ENCODE measurements around the gene ITGB2. TPM values are rescaled to one million over a fixed set of nuclear protein-coding genes. Genes with fewer than 3 reads are reported as not detected.

ITGB2 gene
- total RNA-seq, 1 donor from 2014 or later: 0.15 TPM

DNA sequence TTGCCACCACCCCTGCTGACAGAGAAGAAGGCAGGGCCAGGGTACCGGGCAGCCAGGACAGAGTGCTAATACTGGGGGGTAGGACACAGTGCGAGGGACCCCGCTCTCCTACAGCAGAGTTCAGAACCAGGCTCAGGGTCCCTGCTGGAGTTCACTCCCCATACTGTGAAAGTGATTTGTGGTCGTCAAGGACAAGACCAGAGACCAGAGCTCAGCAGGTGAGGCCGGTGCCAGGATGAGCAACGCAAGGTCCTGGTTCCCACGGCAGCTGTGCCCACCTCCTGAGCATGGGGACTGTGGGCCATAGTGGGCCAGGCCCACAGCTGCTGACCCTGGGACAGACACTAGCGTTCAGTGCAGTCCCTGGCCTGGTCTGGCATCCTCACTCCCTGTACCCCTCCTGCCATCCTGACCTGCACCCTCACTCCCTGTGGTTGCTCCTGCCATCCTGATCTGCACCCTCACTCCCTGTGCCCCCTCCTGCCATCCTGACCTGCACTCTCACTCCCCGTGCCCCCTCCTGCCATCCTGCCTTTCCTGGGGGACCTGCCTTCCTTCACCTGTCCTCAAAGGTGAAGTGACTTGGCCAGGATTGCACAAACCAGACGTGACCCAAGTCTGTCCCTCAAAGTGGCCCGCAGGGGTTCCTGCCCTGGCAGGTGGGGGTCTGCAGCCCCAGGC is 33.4 kb downstream of the ITGB2 start:
- H3K27me3 Mint-ChIP-seq (ENCODE audit: low read depth): peaks cover 17% of the 10 kb centered on the region
- H3K4me1 Mint-ChIP-seq (ENCODE audit: low read depth): no peaks in the 10 kb centered on the region
- H3K9me3 Mint-ChIP-seq (ENCODE audit: low read depth): no peaks in the 10 kb centered on the region
- no peak overlapping the region for H3K4me3 Mint-ChIP-seq (ENCODE audit: unreplicated experiment)
- DNase-seq (ENCODE audit: low spot score): no peak
- TF ChIP-seq, protein P1, sequence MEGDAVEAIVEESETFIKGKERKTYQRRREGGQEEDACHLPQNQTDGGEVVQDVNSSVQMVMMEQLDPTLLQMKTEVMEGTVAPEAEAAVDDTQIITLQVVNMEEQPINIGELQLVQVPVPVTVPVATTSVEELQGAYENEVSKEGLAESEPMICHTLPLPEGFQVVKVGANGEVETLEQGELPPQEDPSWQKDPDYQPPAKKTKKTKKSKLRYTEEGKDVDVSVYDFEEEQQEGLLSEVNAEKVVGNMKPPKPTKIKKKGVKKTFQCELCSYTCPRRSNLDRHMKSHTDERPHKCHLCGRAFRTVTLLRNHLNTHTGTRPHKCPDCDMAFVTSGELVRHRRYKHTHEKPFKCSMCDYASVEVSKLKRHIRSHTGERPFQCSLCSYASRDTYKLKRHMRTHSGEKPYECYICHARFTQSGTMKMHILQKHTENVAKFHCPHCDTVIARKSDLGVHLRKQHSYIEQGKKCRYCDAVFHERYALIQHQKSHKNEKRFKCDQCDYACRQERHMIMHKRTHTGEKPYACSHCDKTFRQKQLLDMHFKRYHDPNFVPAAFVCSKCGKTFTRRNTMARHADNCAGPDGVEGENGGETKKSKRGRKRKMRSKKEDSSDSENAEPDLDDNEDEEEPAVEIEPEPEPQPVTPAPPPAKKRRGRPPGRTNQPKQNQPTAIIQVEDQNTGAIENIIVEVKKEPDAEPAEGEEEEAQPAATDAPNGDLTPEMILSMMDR (IDR thresholded peaks at IDR 0.05): no peak
- no peak overlapping the region for H3K27ac Mint-ChIP-seq (ENCODE audit: unreplicated experiment)
- H3K36me3 Mint-ChIP-seq (ENCODE audit: low read depth): no peaks in the 10 kb centered on the region

DNA sequence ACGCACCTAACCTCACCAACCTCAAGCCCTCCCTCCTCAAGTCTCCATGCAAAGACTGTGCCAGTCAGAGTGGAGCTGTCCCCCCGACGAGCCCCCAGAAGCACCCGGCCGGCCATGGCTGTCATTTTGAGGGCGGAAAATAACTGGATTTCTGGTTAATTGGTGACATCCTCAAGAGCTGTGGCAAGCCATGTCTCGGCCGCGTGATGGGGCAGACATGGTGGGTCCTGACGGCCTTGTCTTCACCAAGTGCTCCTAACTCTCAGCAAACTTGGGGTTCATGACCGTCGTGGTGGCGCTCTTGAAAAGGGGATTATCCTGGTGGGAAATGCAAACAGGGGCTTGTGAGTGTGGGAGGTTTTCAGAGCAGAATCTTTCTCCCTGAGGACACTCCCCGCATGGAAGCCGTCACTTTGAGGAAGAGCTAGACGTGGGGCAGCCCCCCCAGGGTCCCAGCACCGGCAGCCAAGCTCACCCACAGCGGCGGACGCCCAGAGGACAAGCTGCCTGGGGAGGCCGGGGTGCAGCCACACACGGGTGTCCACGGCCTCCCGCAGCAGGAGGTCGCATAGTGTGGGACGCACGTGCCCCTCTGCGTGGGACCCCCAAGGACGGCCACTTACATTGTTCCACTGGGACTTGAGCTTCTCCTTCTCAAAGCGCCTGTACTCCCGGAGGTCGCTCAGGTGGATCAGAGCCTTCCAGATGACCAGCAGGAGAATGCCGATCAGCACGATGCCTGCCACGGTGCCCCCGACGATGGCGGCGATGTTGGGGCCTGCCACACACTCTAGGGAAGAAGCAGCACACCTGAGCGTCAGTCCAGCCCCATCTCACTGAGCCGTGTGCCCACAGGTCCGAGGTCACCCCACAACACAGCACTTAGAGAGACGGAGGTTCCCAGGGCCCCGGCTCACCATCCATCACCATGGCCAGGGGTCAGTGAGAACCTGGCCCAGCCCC is 34.3 kb downstream of the ITGB2 start:
- Mint-ChIP-seq H3K4me1 (ENCODE audit: low read depth) (peaks cover 8% of the 10 kb centered on the region), H3K9me3 (ENCODE audit: low read depth) (no peaks in the 10 kb centered on the region), H3K4me3 (ENCODE audit: unreplicated experiment) (no peak overlapping the region), H3K27ac (ENCODE audit: unreplicated experiment) (no peak overlapping the region), H3K36me3 (ENCODE audit: low read depth) (no peaks in the 10 kb centered on the region), H3K27me3 (ENCODE audit: low read depth) (peaks cover 13% of the 10 kb centered on the region)
- TF ChIP-seq, protein P1 (IDR thresholded peaks at IDR 0.05): no peak
- no peak for DNase-seq (ENCODE audit: low spot score)

GRCh38 chr21:44885615-44886014 is 35.1 kb downstream of the ITGB2 start:
- H3K4me1 Mint-ChIP-seq (ENCODE audit: low read depth): peaks cover 15% of the 10 kb centered on the region
- TF ChIP-seq, protein P1 (IDR thresholded peaks at IDR 0.05): no peak
- H3K36me3 Mint-ChIP-seq (ENCODE audit: low read depth): no peaks in the 10 kb centered on the region
- no peak for DNase-seq (ENCODE audit: low spot score)
- peaks cover 10% of the 10 kb centered on the region for H3K27me3 Mint-ChIP-seq (ENCODE audit: low read depth)
- no peak overlapping the region for H3K27ac Mint-ChIP-seq (ENCODE audit: unreplicated experiment)
- H3K4me3 Mint-ChIP-seq (ENCODE audit: unreplicated experiment): no peak overlapping the region
- no peaks in the 10 kb centered on the region for H3K9me3 Mint-ChIP-seq (ENCODE audit: low read depth)

DNA sequence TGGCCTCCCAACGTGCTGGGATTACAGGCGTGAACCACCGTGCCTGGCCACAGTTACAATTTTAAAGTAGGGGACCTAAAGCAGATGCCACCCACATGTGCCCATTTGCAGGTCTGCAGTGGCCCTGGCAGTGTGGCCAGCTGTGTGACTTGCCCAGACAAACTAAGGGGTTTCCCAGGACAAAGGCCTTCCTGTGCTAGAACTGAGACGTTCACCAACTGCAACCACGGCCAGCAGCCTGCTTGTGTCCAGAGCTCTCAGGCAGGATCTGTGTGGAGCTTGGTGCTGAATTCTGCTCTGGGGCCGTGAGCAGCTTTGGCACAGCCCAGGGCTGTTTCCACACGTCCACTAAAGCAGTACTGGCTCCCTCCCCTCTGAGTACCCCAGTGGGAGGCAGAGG is 36.6 kb downstream of the ITGB2 start:
- Mint-ChIP-seq H3K4me1 (ENCODE audit: low read depth) (peaks cover 20% of the 10 kb centered on the region), H3K36me3 (ENCODE audit: low read depth) (no peaks in the 10 kb centered on the region), H3K4me3 (ENCODE audit: unreplicated experiment) (no peak overlapping the region), H3K9me3 (ENCODE audit: low read depth) (no peaks in the 10 kb centered on the region), H3K27ac (ENCODE audit: unreplicated experiment) (no peak overlapping the region), H3K27me3 (ENCODE audit: low read depth) (peaks cover 5% of the 10 kb centered on the region)
- no peak for DNase-seq (ENCODE audit: low spot score)
- TF ChIP-seq, protein P1 (IDR thresholded peaks at IDR 0.05): no peak

- no peaks in the 10 kb centered on the region for H3K36me3 Mint-ChIP-seq (ENCODE audit: low read depth)
- peak; percentile 86 for DNase-seq (ENCODE audit: low spot score)
- H3K27ac Mint-ChIP-seq (ENCODE audit: unreplicated experiment): no peak overlapping the region
- peaks cover 5% of the 10 kb centered on the region for H3K27me3 Mint-ChIP-seq (ENCODE audit: low read depth)
- no peaks in the 10 kb centered on the region for H3K9me3 Mint-ChIP-seq (ENCODE audit: low read depth)
- TF ChIP-seq, protein P1 (IDR thresholded peaks at IDR 0.05): no peak
- no peak overlapping the region for H3K4me3 Mint-ChIP-seq (ENCODE audit: unreplicated experiment)
- peaks cover 20% of the 10 kb centered on the region for H3K4me1 Mint-ChIP-seq (ENCODE audit: low read depth)
These were observed 37.4 kb downstream of the ITGB2 start for GRCh38 chr21:44883250-44883649.

Measured in chondrocyte (in vitro differentiated cells).